ENCODE data around the gene FOXP1. TPM values are rescaled to one million over a fixed set of nuclear protein-coding genes. Genes with fewer than 3 reads are reported as not detected.

Gene FOXP1
- total and polyA plus RNA-seq, 2 donors (not counting 1 experiment from before 2014, with no cell fraction given) = 70.3 to 101 TPM

DNA sequence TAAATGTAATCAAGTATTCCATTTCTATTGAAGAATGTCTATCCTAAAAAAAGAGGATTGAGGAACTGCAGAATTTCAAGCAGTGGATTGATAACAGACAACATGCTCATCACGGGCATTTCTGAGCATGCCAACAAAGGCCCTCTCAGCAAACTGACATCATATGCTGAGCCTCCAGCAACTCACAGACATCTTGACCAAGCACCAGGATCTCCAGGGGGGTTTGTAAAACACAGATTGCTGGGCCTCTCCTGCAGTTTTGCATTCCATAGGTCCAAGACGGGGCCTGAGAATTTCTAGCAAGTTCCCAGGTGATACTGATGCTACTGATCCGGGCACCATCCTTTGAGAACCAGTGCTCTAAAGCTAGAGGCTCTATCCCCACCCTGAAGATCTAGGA is 85.0 kb downstream of the FOXP1 start:
- DNase-seq (ENCODE audit: low read depth in 2 of 2) = no peak
- Histone ChIP-seq H3K9ac (ENCODE audit: insufficient read depth, low read length) (no peak overlapping the region), H3K27me3 (ENCODE audit: control insufficient read depth, insufficient read depth, low read length) (no peaks in the 10 kb centered on the region), H2AFZ (ENCODE audit: low read length) (no peak overlapping the region), H3K4me2 (ENCODE audit: extremely low read depth, insufficient read depth, low read length) (no peak overlapping the region), H3K4me3 (replicated peaks in 1 of 4; ENCODE audit: control extremely low read depth in 1 of 4, insufficient read depth in 1 of 4, low read depth in 3 of 4, low read length in 4 of 4) (no peak overlapping the region), H4K20me1 (ENCODE audit: control insufficient read depth, extremely low read depth, insufficient read depth, low read length) (no peaks in the 10 kb centered on the region), H3K9me3 (ENCODE audit: control insufficient read depth, insufficient read depth, low read depth, low read length) (no peaks in the 10 kb centered on the region), H3K79me2 (ENCODE audit: control insufficient read depth, insufficient read depth, low read length) (no peaks in the 10 kb centered on the region), H3K36me3 (ENCODE audit: control insufficient read depth, insufficient read depth, low read length) (no peaks in the 10 kb centered on the region), H3K4me1 (ENCODE audit: control insufficient read depth, extremely low read depth, insufficient read depth, low read length) (peaks cover 10% of the 10 kb centered on the region), H3K27ac (ENCODE audit: insufficient read depth, low read length) (no peak overlapping the region)
- TF ChIP-seq EZH2 (IDR thresholded peaks at IDR 0.05; ENCODE audit: low read length, missing control alignments) = no peak
- TF ChIP-seq, protein P1, sequence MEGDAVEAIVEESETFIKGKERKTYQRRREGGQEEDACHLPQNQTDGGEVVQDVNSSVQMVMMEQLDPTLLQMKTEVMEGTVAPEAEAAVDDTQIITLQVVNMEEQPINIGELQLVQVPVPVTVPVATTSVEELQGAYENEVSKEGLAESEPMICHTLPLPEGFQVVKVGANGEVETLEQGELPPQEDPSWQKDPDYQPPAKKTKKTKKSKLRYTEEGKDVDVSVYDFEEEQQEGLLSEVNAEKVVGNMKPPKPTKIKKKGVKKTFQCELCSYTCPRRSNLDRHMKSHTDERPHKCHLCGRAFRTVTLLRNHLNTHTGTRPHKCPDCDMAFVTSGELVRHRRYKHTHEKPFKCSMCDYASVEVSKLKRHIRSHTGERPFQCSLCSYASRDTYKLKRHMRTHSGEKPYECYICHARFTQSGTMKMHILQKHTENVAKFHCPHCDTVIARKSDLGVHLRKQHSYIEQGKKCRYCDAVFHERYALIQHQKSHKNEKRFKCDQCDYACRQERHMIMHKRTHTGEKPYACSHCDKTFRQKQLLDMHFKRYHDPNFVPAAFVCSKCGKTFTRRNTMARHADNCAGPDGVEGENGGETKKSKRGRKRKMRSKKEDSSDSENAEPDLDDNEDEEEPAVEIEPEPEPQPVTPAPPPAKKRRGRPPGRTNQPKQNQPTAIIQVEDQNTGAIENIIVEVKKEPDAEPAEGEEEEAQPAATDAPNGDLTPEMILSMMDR (conservative IDR thresholded peaks at IDR 0.05 in 1 of 2, IDR thresholded peaks at IDR 0.05 in 1 of 2; ENCODE audit: low read depth in 1 of 2, low read length in 2 of 2) = no peak

DNA sequence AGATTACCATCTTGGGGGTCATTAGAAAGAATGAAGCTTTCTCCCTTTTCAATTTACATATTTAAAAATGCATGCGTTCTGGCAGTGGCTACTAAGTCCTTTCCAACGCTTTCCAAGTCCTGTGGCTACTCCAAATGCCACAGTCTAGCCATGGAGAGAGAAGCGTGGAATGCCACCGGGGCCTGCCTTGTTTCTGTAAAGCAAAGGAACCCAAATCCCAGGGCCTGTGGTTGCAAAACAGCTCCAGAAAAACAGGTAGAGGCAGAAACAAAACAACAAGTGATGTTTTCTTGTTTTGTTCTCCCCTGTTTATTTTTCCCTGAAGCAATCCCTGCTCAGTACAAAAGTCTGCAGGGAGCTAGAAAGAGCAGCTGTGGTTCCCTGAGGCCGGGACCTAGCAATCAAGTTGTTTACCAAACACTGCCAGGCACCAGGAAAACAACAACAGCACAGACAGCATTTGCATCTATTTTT is 85.5 kb downstream of the FOXP1 start:
- TF ChIP-seq EZH2 (IDR thresholded peaks at IDR 0.05; ENCODE audit: low read length, missing control alignments) = no peak
- TF ChIP-seq, protein P1 (conservative IDR thresholded peaks at IDR 0.05 in 1 of 2, IDR thresholded peaks at IDR 0.05 in 1 of 2; ENCODE audit: low read depth in 1 of 2, low read length in 2 of 2) = no peak
- H3K4me2 ChIP-seq (ENCODE audit: extremely low read depth, insufficient read depth, low read length) = no peak overlapping the region
- DNase-seq (ENCODE audit: low read depth in 2 of 2) = peak in 1 of 2 donors; percentile 81
- H2AFZ ChIP-seq (ENCODE audit: low read length) = no peak overlapping the region
- no peaks in the 10 kb centered on the region for H4K20me1 ChIP-seq (ENCODE audit: control insufficient read depth, extremely low read depth, insufficient read depth, low read length)
- no peak overlapping the region for H3K9ac ChIP-seq (ENCODE audit: insufficient read depth, low read length)
- H3K4me3 ChIP-seq (replicated peaks in 1 of 4; ENCODE audit: control extremely low read depth in 1 of 4, insufficient read depth in 1 of 4, low read depth in 3 of 4, low read length in 4 of 4) = no peak overlapping the region
- no peaks in the 10 kb centered on the region for H3K36me3 ChIP-seq (ENCODE audit: control insufficient read depth, insufficient read depth, low read length)
- no peaks in the 10 kb centered on the region for H3K9me3 ChIP-seq (ENCODE audit: control insufficient read depth, insufficient read depth, low read depth, low read length)
- no peak overlapping the region for H3K27ac ChIP-seq (ENCODE audit: insufficient read depth, low read length)
- no peaks in the 10 kb centered on the region for H3K79me2 ChIP-seq (ENCODE audit: control insufficient read depth, insufficient read depth, low read length)
- H3K27me3 ChIP-seq (ENCODE audit: control insufficient read depth, insufficient read depth, low read length) = no peaks in the 10 kb centered on the region
- H3K4me1 ChIP-seq (ENCODE audit: control insufficient read depth, extremely low read depth, insufficient read depth, low read length) = peaks cover 9% of the 10 kb centered on the region

- Histone ChIP-seq H3K4me1 (ENCODE audit: control insufficient read depth, extremely low read depth, insufficient read depth, low read length) (peaks cover 9% of the 10 kb centered on the region), H3K27me3 (ENCODE audit: control insufficient read depth, insufficient read depth, low read length) (no peaks in the 10 kb centered on the region), H3K9ac (ENCODE audit: insufficient read depth, low read length) (no peak overlapping the region), H4K20me1 (ENCODE audit: control insufficient read depth, extremely low read depth, insufficient read depth, low read length) (no peaks in the 10 kb centered on the region), H2AFZ (ENCODE audit: low read length) (no peak overlapping the region), H3K9me3 (ENCODE audit: control insufficient read depth, insufficient read depth, low read depth, low read length) (no peaks in the 10 kb centered on the region), H3K4me2 (ENCODE audit: extremely low read depth, insufficient read depth, low read length) (no peak overlapping the region), H3K27ac (ENCODE audit: insufficient read depth, low read length) (no peak overlapping the region), H3K4me3 (replicated peaks in 1 of 4; ENCODE audit: control extremely low read depth in 1 of 4, insufficient read depth in 1 of 4, low read depth in 3 of 4, low read length in 4 of 4) (no peak overlapping the region), H3K79me2 (ENCODE audit: control insufficient read depth, insufficient read depth, low read length) (no peaks in the 10 kb centered on the region), H3K36me3 (ENCODE audit: control insufficient read depth, insufficient read depth, low read length) (no peaks in the 10 kb centered on the region)
- DNase-seq (ENCODE audit: low read depth in 2 of 2) = peak in 1 of 2 donors; percentile 35
- TF ChIP-seq EZH2 (IDR thresholded peaks at IDR 0.05; ENCODE audit: low read length, missing control alignments) = no peak
- TF ChIP-seq, protein P1 (conservative IDR thresholded peaks at IDR 0.05 in 1 of 2, IDR thresholded peaks at IDR 0.05 in 1 of 2; ENCODE audit: low read depth in 1 of 2, low read length in 2 of 2) = no peak
Observed at GRCh38 chr3:71497367-71497897, 86.1 kb downstream of the FOXP1 start.

All from fibroblast of lung (primary cell).